ENCODE data around the gene RNASEH1. TPM values are rescaled to one million over a fixed set of nuclear protein-coding genes. Genes with fewer than 3 reads are reported as not detected.
"Not testable (repeated sequence)": the region's sequence is repeated elsewhere in the genome, so short reads cannot be mapped to it uniquely, and the experiment has no call there.

Gene RNASEH1
- total and polyA plus RNA-seq, 11 donors, result 12.8 to 31.4 (median 20.0) TPM

GRCh38 chr2:3500326-3500899, 57.7 kb downstream of the RNASEH1 start:
- TF ChIP-seq POLR2A (IDR thresholded peaks at IDR 0.05) (no peak), CTCF (IDR thresholded peaks at IDR 0.05) (no peak)
- H3K36me3 ChIP-seq, result peaks cover 0 to 92% (median 76%) of the 10 kb centered on the region in 9 donors

GRCh38 chr2:3498783-3499394, 59.2 kb downstream of the RNASEH1 start:
- DNase-seq, result no peak

More at GRCh38 chr2:3500326-3500899, 57.7 kb downstream of the RNASEH1 start:
- H3K4me3 ChIP-seq, result no peak overlapping the region
- no peaks in the 10 kb centered on the region for H3K27me3 ChIP-seq
- 95 to 97% (median 96%) methylated on average over 21 to 34 of the region's 34 CpGs for WGBS, 4 donors
- H3K9me3 ChIP-seq, result no peaks in the 10 kb centered on the region
- DNase-seq (no peak), ATAC-seq (no peak)
- H3K27ac ChIP-seq, result no peak overlapping the region
- intact Hi-C loops (cut with DNase I), result no loop called here
- peaks cover 0 to 6% (median 0%) of the 10 kb centered on the region in 12 donors for H3K4me1 ChIP-seq

DNA sequence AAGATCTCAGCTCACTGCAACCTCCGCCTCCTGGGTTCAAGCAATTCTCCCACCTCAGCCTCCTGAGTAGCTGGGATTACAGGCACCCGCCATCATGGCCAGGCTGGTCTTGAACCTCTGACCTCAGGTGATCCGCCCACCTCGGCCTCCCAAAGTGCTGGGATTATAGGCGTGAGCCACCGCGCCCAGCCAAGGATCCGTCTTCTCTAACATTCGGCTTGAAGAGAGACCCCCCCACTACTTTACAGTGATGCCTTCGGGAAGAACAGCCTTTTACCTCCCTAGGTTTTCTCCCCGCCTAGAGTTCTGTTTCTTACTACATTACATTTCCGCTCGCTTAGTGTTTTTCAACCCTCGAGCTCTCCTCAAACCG, 61.4 kb downstream of the RNASEH1 start:
- H3K4me3 ChIP-seq; ATAC-seq; H3K4me1 ChIP-seq; intact Hi-C loops (cut with DNase I); H3K27me3 ChIP-seq; H3K9me3 ChIP-seq; H3K27ac ChIP-seq; DNase-seq: not testable (repeated sequence)
- WGBS, 4 donors, result 96% methylated on average over 15 of the region's 15 CpGs
- H3K36me3 ChIP-seq, result peaks cover 0 to 69% (median 61%) of the 10 kb centered on the region in 9 donors

More at GRCh38 chr2:3498783-3499394, 59.2 kb downstream of the RNASEH1 start:
- Histone ChIP-seq H3K27me3 (no peaks in the 10 kb centered on the region), H3K27ac (no peak overlapping the region), H3K4me3 (no peak overlapping the region), H3K9me3 (no peaks in the 10 kb centered on the region), H3K36me3 (peaks cover 0 to 83% (median 63%) of the 10 kb centered on the region in 9 donors), H3K4me1 (no peaks in the 10 kb centered on the region)
- intact Hi-C loops (cut with DNase I), result no loop called here
- WGBS, 4 donors, result 94 to 97% (median 97%) methylated on average over 18 of the region's 18 CpGs
- no peak for TF ChIP-seq CTCF (IDR thresholded peaks at IDR 0.05)
- TF ChIP-seq POLR2A (IDR thresholded peaks at IDR 0.05), result no peak
- ATAC-seq, result no peak

Other genes with a start within 250 kb of the RNASEH1 start
- 10 to 100 TPM in 8 of 9 donors, 1 to 10 TPM in 1; 8.4 to 20.6 (median 13.3) TPM for gene EIPR1, start 180.5 kb downstream of the RNASEH1 start, total RNA-seq
- gene EIPR1, start 180.5 kb downstream of the RNASEH1 start, polyA plus RNA-seq, result 10 to 100 TPM in 1 of 2 donors, 1 to 10 TPM in 1; 7.9 to 26.1 TPM
- 100 to 1,000 TPM in 2 of 9 donors, 10 to 100 TPM in 7; 72.3 to 111 (median 88.2) TPM for gene TRAPPC12, start 178.6 kb downstream of the RNASEH1 start, total RNA-seq
- gene TRAPPC12, start 178.6 kb downstream of the RNASEH1 start, polyA plus RNA-seq, result 100 to 1,000 TPM in 1 of 2 donors, 10 to 100 TPM in 1; 70.3 to 142 TPM
- gene ADI1, start 38.8 kb downstream of the RNASEH1 start, total RNA-seq, result 100 to 1,000 TPM in 8 of 9 donors, 10 to 100 TPM in 1; 94.6 to 200 (median 172) TPM
- gene ADI1, start 38.8 kb downstream of the RNASEH1 start, polyA plus RNA-seq, result 100 to 1,000 TPM in 1 of 2 donors, 10 to 100 TPM in 1; 69.2 to 139 TPM
- gene RPS7, start 16.9 kb upstream of the RNASEH1 start, total RNA-seq, result 1,000 to 10,000 TPM in 1 of 9 donors, 100 to 1,000 TPM in 8; 407 to 1,112 (median 628) TPM
- gene RPS7, start 16.9 kb upstream of the RNASEH1 start, polyA plus RNA-seq, result 1,000 to 10,000 TPM; 1,474 to 1,813 TPM
- gene COLEC11, start 36.8 kb upstream of the RNASEH1 start, total RNA-seq, result 1 to 10 TPM; 2.3 to 9.9 (median 2.9) TPM
- 10 to 100 TPM in 1 of 2 donors, 1 to 10 TPM in 1; 8.8 to 12.5 TPM for gene COLEC11, start 36.8 kb upstream of the RNASEH1 start, polyA plus RNA-seq
- gene ALLC, start 99.9 kb upstream of the RNASEH1 start, total RNA-seq, result not detected
- gene ALLC, start 99.9 kb upstream of the RNASEH1 start, polyA plus RNA-seq, result not detected
- gene DCDC2C, start 145.2 kb upstream of the RNASEH1 start, total RNA-seq, result not detected
- gene DCDC2C, start 145.2 kb upstream of the RNASEH1 start, polyA plus RNA-seq, result not detected